Endothelial cell (in vitro differentiated cells): Measurements from ENCODE around the gene SPATS2. TPM values are rescaled to one million over a fixed set of nuclear protein-coding genes. Genes with fewer than 3 reads are reported as not detected.

Experiments
- DNase-seq: peaks from one replicate; pipeline ENCODE4 v3.0.0; 2021; ENCODE audit warnings: low spot score
- H3K27ac Mint-ChIP-seq: one replicate; pipeline ENCODE4 v1.8.0; 2021; ENCODE audit warnings: mixed read lengths, inconsistent platforms; ENCODE audit not compliant: unreplicated experiment
- H3K27me3 Mint-ChIP-seq: one replicate; pipeline ENCODE4 v1.8.0; 2021; ENCODE audit warnings: mild to moderate bottlenecking, moderate library complexity, mixed read lengths, inconsistent platforms; ENCODE audit not compliant: unreplicated experiment
- H3K36me3 Mint-ChIP-seq: one replicate; pipeline ENCODE4 v1.8.0; 2021; ENCODE audit warnings: mild to moderate bottlenecking, low read depth, mixed read lengths, inconsistent platforms; ENCODE audit not compliant: unreplicated experiment
- H3K4me1 Mint-ChIP-seq: one replicate; pipeline ENCODE4 v1.8.0; 2021; ENCODE audit warnings: mild to moderate bottlenecking, mixed read lengths, inconsistent platforms; ENCODE audit not compliant: unreplicated experiment
- H3K4me3 Mint-ChIP-seq: one replicate; pipeline ENCODE4 v1.8.0; 2021; ENCODE audit warnings: mild to moderate bottlenecking, mixed read lengths, inconsistent platforms; ENCODE audit not compliant: unreplicated experiment
- H3K9me3 Mint-ChIP-seq: one replicate; pipeline ENCODE4 v1.8.0; 2021; ENCODE audit warnings: mixed read lengths, inconsistent platforms; ENCODE audit not compliant: unreplicated experiment
- total RNA-seq: library from RNA; stranded (reverse); fragmentation: NEBNext Ultra II Directional; extraction: Animal tissue kit (Norgen Biotek cat#: 25700); gene quantifications from one replicate; pipeline ENCODE4 v1.2.1, GENCODE V29; 2021; ENCODE audit not compliant: unreplicated experiment
- TF ChIP-seq, protein P1 (sequence below): fragments of 200-600 bp; sonication (generic); IDR thresholded peaks from one replicate; pipeline ENCODE4 v1.5.0; 2021; ENCODE audit warnings: antibody characterized with exemption; ENCODE audit not compliant: unreplicated experiment

Gene SPATS2
- total RNA-seq, 1 donor from 2014 or later: 37.3 TPM

DNA sequence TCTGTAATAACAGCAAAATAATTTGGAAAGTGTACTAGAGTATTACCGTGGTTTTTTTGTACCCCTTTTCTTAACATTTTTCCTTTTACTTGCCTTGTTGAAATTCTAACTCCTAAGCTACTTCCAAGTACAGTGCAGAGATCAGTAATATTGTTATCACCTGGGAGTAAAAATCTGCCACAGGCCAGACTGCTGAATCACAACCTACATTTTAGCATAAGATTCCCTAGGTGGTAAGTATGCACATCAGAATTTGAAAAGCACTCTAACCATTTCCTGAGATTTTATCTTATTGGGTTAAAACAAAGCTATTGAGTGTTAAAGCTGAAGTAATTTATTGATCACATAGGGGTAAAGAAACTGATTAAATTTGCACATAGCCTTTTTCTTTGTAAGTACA lies 116.4 kb downstream of the SPATS2 start:
- H3K4me3 Mint-ChIP-seq: no peak overlapping the region
- no peak for DNase-seq
- peaks cover 7% of the 10 kb centered on the region for H3K4me1 Mint-ChIP-seq
- no peak overlapping the region for H3K27ac Mint-ChIP-seq
- TF ChIP-seq, protein P1, sequence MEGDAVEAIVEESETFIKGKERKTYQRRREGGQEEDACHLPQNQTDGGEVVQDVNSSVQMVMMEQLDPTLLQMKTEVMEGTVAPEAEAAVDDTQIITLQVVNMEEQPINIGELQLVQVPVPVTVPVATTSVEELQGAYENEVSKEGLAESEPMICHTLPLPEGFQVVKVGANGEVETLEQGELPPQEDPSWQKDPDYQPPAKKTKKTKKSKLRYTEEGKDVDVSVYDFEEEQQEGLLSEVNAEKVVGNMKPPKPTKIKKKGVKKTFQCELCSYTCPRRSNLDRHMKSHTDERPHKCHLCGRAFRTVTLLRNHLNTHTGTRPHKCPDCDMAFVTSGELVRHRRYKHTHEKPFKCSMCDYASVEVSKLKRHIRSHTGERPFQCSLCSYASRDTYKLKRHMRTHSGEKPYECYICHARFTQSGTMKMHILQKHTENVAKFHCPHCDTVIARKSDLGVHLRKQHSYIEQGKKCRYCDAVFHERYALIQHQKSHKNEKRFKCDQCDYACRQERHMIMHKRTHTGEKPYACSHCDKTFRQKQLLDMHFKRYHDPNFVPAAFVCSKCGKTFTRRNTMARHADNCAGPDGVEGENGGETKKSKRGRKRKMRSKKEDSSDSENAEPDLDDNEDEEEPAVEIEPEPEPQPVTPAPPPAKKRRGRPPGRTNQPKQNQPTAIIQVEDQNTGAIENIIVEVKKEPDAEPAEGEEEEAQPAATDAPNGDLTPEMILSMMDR: no peak
- no peaks in the 10 kb centered on the region for H3K27me3 Mint-ChIP-seq
- H3K9me3 Mint-ChIP-seq: no peaks in the 10 kb centered on the region
- H3K36me3 Mint-ChIP-seq: peaks cover 4% of the 10 kb centered on the region

DNA sequence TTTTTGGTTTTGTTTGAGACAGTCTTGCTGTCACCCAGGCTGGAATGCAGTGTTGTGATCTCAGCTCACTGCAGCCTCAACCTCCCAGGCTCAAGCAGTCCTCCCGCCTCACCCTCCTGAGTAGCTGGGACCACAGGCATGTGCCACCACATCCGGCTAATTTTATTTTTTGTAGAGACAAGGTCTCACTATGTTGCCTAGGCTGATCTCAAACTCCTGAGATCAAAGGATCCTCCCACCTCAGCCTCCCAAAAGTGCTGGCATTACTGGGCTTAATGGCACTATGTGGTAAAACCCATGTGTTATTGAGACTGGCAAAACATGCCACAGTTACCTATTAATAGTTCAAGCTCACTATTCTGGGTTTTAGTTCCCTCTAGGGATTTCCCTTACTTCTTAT lies 120.3 kb downstream of the SPATS2 start:
- DNase-seq: no peak
- Mint-ChIP-seq H3K4me1 (peaks cover 7% of the 10 kb centered on the region), H3K9me3 (no peaks in the 10 kb centered on the region)

GRCh38 chr12:49489154-49489553 lies 121.9 kb downstream of the SPATS2 start:
- Mint-ChIP-seq H3K4me3 (no peak overlapping the region), H3K36me3 (peaks cover 4% of the 10 kb centered on the region), H3K4me1 (no peaks in the 10 kb centered on the region), H3K27ac (no peak overlapping the region), H3K27me3 (no peaks in the 10 kb centered on the region), H3K9me3 (no peaks in the 10 kb centered on the region)
- no peak for DNase-seq
- TF ChIP-seq, protein P1: no peak

More for the DNA sequence above, 120.3 kb downstream of the SPATS2 start:
- no peak overlapping the region for H3K4me3 Mint-ChIP-seq
- H3K36me3 Mint-ChIP-seq: peaks cover 4% of the 10 kb centered on the region
- TF ChIP-seq, protein P1: no peak
- H3K27ac Mint-ChIP-seq: no peak overlapping the region
- no peaks in the 10 kb centered on the region for H3K27me3 Mint-ChIP-seq

DNA sequence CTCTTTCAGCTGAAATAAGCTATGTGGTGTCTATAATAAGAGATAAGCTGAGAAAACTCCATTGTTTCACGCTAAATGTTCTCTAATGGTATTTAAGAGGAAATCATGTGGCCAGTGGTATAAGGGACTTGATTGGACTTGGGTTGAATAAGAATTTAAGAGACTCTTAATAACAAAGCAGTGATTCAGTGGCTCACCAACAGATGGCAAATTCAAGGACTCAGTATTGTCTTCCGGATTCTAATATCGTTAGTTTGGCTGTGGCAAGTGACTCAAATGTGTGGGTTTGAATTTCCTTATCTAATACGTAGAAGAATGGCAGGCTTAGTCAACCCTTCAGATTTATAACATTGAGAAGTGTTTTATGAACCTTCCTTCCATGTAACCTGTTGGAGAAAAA lies 122.5 kb downstream of the SPATS2 start:
- Mint-ChIP-seq H3K36me3 (peaks cover 8% of the 10 kb centered on the region), H3K27me3 (no peaks in the 10 kb centered on the region), H3K4me3 (no peak overlapping the region), H3K27ac (no peak overlapping the region), H3K9me3 (no peaks in the 10 kb centered on the region), H3K4me1 (no peaks in the 10 kb centered on the region)
- DNase-seq: no peak
- TF ChIP-seq, protein P1: no peak

DNA sequence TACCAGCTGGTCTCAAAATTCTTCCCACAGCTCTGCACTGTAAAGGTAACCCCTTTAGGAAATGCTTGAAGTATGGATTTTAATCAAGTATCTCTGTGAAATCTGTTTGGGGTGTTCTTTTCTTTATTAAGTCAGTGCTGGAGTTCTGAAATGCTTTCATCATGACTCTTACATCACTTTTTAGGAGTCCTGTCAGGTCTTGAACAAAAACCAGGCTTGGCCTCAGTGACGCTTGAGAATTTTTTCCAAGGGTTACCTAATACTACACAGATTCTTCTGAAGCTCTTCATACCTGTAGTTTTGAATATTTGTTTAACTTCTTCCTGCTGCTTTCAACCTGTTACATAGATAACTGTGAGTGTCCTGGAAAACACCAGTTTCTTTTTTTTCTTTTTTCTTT lies 124.6 kb downstream of the SPATS2 start:
- Mint-ChIP-seq H3K27ac (no peak overlapping the region), H3K9me3 (no peaks in the 10 kb centered on the region), H3K4me1 (no peaks in the 10 kb centered on the region), H3K36me3 (peaks cover 7% of the 10 kb centered on the region), H3K27me3 (no peaks in the 10 kb centered on the region), H3K4me3 (no peak overlapping the region)
- no peak for DNase-seq
- TF ChIP-seq, protein P1: no peak
